Measurements from ENCODE around the gene MB21D2. TPM values are rescaled to one million over a fixed set of nuclear protein-coding genes. Genes with fewer than 3 reads are reported as not detected.
A peak's percentile ranks its signal among the peaks of the same experiment; 100 is the strongest.

Gene MB21D2
- total and polyA plus RNA-seq, 2 experiments from 2014 or later, result 8.1 to 35.9 TPM

GRCh38 chr3:192919901-192920300, 2.2 kb upstream of the MB21D2 start:
- H3K27me3 Mint-ChIP-seq (ENCODE audit: insufficient read depth, low read depth, poor library complexity), result peaks cover 12% of the 10 kb centered on the region
- no peaks in the 10 kb centered on the region; the same call in 2 of the 3 replicates for H3K36me3 Mint-ChIP-seq (ENCODE audit: low read depth)
- ATAC-seq (no peak), DNase-seq (ENCODE audit: low spot score) (no peak)
- 0 out of 2 replicates have a peak, but pooled peaks cover 10% of the 10 kb centered on the region for H3F3A ChIP-seq (replicated peaks; ENCODE audit: low read depth)
- peaks cover under 1% of the 10 kb centered on the region; the same call in 1 of the 2 replicates for H4K20me1 ChIP-seq (replicated peaks; ENCODE audit: insufficient read depth)
- peaks cover 63% of the 10 kb centered on the region for H3K4me1 Mint-ChIP-seq
- H2AFZ ChIP-seq, result no peak overlapping the region
- H3K9me3 Mint-ChIP-seq, result no peaks in the 10 kb centered on the region
- no peaks in the 10 kb centered on the region for H3K36me3 ChIP-seq (ENCODE audit: insufficient read depth)
- peaks cover 7% of the 10 kb centered on the region for H3K79me2 ChIP-seq (replicated peaks; ENCODE audit: insufficient read depth)
- H3K4me3 Mint-ChIP-seq, result no peak overlapping the region
- no peaks in the 10 kb centered on the region for H3K27me3 ChIP-seq (ENCODE audit: insufficient read depth)
- peak overlapping the region; percentile 94; the same call in 1 of the 2 replicates for H3K4me2 ChIP-seq
- no peak overlapping the region for H3K4me3 ChIP-seq
- no peaks in the 10 kb centered on the region for H3K9me2 ChIP-seq (ENCODE audit: insufficient read depth)
- H3K27ac Mint-ChIP-seq, result no peak overlapping the region
- H3K27ac ChIP-seq (ENCODE audit: low read depth), result no peak overlapping the region
- peaks cover 61% of the 10 kb centered on the region for H3K4me1 ChIP-seq (ENCODE audit: insufficient read depth)
- TF ChIP-seq EZH2 (IDR thresholded peaks at IDR 0.05; ENCODE audit: low read depth, unreplicated experiment) (no peak), EZH2phosphoT487 (IDR thresholded peaks at IDR 0.05; ENCODE audit: unreplicated experiment) (no peak), NANOG (IDR thresholded peaks at IDR 0.05; ENCODE audit: borderline replicate concordance) (no peak), CREB1 (CRISPR knock-in tag; IDR thresholded peaks at IDR 0.05; ENCODE audit: low read depth) (no peak), ZNF331 (CRISPR knock-in tag; IDR thresholded peaks at IDR 0.05; ENCODE audit: low read depth) (no peak), POLR2AphosphoS5 (IDR thresholded peaks at IDR 0.05; ENCODE audit: low read depth) (no peak), JUNB (IDR thresholded peaks at IDR 0.05; ENCODE audit: unreplicated experiment) (no peak), ZNF114 (CRISPR knock-in tag; IDR thresholded peaks at IDR 0.05) (no peak), STAT1 (IDR thresholded peaks at IDR 0.05; ENCODE audit: unreplicated experiment) (no peak)
- TF ChIP-seq, protein P1, sequence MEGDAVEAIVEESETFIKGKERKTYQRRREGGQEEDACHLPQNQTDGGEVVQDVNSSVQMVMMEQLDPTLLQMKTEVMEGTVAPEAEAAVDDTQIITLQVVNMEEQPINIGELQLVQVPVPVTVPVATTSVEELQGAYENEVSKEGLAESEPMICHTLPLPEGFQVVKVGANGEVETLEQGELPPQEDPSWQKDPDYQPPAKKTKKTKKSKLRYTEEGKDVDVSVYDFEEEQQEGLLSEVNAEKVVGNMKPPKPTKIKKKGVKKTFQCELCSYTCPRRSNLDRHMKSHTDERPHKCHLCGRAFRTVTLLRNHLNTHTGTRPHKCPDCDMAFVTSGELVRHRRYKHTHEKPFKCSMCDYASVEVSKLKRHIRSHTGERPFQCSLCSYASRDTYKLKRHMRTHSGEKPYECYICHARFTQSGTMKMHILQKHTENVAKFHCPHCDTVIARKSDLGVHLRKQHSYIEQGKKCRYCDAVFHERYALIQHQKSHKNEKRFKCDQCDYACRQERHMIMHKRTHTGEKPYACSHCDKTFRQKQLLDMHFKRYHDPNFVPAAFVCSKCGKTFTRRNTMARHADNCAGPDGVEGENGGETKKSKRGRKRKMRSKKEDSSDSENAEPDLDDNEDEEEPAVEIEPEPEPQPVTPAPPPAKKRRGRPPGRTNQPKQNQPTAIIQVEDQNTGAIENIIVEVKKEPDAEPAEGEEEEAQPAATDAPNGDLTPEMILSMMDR (conservative IDR thresholded peaks at IDR 0.05; ENCODE audit: low read depth in 2 of 2), result no peak
- TF ChIP-seq, protein P2, sequence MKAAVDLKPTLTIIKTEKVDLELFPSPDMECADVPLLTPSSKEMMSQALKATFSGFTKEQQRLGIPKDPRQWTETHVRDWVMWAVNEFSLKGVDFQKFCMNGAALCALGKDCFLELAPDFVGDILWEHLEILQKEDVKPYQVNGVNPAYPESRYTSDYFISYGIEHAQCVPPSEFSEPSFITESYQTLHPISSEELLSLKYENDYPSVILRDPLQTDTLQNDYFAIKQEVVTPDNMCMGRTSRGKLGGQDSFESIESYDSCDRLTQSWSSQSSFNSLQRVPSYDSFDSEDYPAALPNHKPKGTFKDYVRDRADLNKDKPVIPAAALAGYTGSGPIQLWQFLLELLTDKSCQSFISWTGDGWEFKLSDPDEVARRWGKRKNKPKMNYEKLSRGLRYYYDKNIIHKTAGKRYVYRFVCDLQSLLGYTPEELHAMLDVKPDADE (IDR thresholded peaks at IDR 0.05), result no peak
- TF ChIP-seq, protein P3, sequence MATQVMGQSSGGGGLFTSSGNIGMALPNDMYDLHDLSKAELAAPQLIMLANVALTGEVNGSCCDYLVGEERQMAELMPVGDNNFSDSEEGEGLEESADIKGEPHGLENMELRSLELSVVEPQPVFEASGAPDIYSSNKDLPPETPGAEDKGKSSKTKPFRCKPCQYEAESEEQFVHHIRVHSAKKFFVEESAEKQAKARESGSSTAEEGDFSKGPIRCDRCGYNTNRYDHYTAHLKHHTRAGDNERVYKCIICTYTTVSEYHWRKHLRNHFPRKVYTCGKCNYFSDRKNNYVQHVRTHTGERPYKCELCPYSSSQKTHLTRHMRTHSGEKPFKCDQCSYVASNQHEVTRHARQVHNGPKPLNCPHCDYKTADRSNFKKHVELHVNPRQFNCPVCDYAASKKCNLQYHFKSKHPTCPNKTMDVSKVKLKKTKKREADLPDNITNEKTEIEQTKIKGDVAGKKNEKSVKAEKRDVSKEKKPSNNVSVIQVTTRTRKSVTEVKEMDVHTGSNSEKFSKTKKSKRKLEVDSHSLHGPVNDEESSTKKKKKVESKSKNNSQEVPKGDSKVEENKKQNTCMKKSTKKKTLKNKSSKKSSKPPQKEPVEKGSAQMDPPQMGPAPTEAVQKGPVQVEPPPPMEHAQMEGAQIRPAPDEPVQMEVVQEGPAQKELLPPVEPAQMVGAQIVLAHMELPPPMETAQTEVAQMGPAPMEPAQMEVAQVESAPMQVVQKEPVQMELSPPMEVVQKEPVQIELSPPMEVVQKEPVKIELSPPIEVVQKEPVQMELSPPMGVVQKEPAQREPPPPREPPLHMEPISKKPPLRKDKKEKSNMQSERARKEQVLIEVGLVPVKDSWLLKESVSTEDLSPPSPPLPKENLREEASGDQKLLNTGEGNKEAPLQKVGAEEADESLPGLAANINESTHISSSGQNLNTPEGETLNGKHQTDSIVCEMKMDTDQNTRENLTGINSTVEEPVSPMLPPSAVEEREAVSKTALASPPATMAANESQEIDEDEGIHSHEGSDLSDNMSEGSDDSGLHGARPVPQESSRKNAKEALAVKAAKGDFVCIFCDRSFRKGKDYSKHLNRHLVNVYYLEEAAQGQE (IDR thresholded peaks at IDR 0.05; ENCODE audit: unreplicated experiment), result no peak

Data from GM23338 (cell line).